ENCODE data around the gene ATG101.

ATG101 gene

DNA sequence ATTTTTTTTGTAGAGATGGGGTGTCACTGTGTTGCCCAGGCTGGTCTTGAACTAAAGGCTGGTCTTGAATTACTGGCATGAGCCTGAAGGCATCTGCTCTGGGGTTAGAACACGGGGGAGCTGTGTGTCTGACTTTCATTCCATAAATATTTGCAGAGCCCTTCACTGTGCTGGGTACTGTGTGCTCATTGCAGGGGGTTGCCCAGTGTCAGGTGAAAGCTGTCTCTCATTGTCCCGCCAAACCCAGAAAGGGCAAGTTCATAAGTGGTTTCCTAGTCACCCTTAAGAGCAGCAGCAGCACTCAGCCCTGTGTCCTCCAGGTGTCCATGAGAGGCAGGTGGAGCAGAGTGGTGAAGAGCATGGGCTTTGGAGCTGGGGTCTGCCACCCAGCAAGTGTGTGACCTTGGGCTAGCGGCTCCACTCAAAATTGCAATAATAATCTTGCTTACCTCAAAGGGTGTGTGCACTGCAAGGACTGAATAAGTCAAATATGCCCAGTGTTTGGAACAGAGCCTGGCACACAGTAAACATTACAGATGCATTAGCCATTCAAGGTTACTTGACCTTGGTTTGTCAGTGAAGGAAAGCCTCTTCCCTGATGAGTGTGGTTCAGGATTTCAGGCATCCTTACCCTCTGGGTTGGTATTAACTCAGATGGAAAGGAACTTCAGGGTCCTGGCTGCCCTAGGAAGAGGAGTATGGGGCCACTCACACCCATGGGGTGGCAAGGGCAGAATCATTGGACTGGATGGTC lies 5.4 kb downstream of the ATG101 start:
- no peak for DNase-seq

DNA sequence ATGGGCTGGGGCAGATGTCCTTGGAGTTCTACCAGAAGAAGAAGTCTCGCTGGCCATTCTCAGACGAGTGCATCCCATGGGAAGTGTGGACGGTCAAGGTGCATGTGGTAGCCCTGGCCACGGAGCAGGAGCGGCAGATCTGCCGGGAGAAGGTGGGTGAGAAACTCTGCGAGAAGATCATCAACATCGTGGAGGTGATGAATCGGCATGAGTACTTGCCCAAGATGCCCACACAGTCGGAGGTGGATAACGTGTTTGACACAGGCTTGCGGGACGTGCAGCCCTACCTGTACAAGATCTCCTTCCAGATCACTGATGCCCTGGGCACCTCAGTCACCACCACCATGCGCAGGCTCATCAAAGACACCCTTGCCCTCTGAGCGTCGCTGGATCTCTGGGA lies 7.0 kb downstream of the ATG101 start:
- no peak for DNase-seq

DNA sequence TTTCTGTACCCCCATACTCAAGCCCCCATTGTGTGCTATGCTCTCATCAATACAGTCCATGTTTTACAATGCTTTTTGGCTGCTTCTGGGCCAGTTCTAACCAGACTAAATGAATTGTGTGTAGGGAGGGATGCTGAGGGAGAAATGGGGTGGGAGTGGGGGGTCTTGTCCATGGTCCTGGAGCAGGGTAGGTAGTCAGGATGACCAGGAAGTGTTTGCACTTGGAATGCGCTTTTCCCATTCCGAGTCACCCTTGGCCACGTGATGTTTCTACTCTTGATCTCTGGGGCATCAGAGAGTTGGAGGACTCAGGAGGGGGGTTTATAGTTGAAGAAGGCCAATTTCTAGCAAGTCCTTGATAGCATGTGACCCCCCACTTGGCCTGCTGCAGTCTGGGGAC lies 8.5 kb downstream of the ATG101 start:
- no peak for DNase-seq

DNA sequence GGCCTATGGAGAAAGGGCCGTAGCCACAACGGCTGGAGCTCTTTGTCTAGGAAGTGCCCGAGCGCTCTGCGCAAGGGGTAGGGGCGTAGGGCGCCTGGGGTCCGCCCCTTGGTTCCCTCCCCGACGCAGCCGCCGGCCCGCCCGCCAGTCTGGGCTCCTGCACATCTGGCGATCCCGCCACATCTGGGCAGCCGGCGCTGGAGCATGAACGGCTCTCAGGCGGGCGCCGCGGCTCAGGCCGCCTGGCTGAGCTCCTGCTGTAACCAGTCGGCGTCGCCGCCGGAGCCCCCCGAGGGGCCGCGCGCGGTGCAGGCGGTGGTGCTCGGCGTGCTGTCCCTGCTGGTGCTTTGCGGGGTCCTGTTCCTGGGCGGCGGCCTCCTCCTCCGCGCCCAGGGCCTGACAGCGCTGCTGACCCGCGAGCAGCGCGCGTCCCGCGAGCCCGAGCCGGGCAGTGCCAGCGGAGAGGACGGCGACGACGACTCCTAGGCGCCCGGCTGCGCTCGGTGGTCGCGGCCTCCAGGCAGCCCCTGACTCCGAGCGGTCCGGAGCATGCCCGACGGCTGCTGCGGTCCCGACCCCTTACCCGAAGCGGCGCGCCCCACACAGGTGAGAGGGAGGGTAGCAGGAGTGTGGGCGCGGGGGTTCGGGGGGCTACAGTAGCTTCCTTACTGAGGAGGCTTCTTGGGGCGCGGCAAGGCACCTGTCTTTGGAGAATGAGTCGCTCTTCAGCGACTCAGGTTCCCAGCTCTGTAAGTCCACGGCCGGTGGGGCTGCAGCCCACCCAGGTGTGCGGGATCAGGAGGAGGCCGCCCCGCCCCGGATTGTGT lies 10.0 kb downstream of the ATG101 start, which contains the start of gene SMIM41:
Gene SMIM41 (plus strand): TSS at position 129 of the 827 bp plus-strand sequence. CDS start 76 bp downstream, at position 205.
- DNase-seq = no peak

DNA sequence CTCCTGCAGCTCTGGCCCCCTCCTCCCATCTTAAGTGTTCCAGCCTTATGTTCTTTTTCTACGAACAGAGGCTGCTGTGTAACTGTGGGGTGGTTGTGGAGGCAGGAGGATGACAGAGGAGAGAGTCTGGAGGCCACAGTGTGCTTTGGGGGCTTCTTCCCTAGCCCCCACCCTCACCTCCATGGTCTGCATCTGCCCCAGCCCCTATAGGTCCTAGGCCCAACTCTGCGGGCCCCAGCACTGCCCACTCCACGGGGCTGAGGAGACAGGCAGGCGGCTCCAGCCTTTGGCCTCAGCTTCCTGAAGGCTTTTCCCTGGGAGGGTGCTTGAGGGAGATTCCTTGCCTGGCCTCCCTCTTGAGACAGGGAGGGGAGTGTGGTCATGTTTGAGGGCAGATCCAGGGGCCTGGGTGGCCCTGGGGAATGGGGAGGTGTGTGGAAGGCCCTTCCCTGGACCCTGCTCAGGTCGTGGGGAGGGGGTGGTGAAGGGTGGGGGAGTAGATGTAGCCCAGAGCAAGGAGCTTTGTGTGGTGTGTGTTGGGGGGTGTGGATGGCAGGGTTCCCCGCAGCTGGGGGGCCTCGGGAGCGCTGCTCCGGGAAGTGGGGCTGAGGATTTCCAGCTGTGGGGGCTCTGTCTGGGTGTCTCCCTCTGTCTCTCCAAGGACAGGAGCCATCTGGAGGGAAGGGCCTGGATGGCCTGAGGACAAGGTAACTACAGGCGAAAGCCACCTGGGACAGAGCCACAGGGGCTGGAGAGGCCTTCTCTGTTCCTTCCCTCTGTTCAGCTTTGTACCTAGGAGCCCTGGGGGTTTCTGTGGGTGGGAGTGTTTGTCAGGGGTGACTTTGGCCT lies 10.8 kb downstream of the ATG101 start:
- DNase-seq = no peak

DNA sequence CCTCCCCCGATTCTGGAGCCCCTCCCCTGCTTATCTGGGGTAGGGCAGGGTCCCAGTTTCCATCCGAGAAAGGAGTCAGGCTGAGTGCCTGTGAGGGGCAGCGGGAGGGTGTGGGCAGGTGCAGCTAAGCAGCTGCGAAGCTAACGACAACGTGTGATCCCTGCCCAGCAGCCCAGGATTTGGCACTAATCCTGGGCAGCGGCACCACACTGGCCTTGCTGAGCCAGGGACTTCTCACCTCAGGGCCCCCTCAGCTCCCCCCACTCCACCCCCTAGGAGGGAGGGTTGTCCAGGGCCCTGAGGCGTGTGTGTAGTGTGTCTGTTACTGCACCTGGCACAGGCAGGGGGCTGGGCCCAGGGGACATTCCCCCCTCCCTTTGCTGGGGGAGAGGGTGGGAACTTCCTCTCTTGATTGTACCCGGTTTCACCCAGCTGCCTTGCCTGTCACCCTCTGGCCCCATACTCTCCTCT lies 11.5 kb downstream of the ATG101 start:
- DNase-seq = no peak

DNA sequence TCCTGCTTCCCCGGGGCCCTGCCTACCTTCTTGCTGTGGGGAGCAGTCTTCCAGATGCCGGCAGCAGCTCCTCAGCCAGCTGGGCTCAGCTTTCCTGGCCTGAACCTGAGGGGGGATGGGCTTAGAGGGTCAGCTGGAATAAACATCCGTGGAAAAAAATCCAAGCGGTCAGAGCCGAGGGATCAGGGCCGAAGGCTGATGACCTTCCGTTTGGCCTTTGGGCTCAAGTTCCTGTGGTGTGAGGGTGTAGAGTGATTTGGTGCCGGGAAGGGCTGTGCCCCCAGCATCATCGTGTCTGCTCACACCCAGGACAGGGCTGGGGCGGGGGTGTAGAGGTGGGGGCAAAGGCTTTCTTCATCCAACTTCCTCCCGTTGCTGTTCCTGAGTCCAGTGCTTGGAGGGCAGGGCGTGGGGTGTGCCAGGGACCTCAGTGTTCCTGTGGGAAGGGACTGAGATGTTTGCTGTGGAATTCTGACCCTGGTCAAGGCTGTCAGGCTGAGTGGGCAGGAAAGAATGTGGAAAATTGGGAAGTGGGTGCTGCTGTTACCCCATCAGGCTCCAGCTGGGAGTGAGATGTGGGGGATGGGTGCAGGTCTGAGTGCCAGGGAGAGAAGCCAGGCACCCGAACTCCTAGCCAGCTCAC lies 12.4 kb downstream of the ATG101 start:
- no peak for DNase-seq

DNA sequence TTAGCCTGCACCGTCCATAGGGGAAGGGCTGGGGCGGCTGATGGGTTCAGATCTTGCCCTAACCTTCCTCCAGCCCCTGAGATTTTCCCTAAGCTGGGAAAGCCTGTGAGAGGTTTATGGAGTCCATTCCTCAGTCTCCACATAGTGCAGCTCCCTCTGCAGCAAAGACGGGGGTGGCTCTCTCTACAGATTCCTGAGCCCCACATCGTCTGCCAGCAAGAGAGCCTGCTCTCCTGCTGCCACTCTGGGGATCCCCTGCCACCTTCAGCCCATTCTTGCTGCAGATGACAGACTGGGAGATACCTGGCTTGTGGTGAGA lies 12.8 kb downstream of the ATG101 start:
- peak in 4 of 58 donors; percentile 7 to 25 (median 14) for DNase-seq

DNA sequence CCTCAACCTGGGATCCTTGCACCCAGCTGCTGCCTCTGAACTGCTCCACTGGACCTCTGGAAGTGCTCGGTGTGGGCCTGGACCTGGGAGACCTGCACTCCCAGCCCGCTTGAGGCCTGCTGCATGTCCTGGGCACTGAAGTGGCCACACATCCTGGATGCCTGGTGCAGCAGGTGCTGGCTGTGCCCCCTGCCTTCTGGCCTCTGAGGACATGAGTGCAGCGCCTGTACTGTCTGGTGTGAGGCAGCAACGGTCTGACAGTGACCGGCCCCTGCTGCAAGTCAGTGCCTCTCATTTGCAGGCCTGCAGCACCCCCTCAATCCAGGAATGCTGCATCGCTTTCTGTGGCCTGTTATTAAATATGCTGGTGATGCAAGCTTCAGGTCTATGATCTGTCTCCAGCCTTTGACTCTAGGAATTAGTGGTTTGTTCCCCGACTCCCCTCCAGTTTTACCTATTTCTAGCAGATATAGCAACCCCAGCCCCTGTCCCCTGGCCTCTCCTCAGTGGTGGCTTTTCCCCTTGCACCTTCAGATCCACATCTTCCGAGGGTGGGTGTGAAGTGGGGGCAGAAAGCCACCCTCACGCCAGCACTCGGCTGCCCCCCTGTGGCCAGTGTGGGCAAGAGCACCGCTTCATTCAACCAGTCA lies 13.3 kb downstream of the ATG101 start:
- peak in 34 of 58 donors; percentile 14 to 63 (median 34) for DNase-seq

DNA sequence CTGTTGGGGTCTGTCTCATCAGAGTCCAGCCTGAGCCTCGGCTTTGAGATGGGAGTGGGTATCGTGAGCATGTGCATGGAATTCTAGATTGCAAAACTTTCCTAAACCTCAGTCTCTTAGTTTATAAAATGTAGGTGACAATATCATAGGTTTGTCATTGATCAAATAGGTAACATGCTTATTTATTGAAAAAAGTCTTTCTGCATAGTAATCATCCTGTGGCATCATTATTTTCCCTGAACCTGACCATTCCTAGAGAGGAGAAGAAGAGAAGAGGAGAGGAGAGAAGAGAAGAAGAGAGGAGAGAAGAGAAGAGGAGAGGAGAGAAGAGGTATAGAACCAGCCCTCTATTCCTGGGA lies 13.8 kb downstream of the ATG101 start:
- no peak for DNase-seq

DNA sequence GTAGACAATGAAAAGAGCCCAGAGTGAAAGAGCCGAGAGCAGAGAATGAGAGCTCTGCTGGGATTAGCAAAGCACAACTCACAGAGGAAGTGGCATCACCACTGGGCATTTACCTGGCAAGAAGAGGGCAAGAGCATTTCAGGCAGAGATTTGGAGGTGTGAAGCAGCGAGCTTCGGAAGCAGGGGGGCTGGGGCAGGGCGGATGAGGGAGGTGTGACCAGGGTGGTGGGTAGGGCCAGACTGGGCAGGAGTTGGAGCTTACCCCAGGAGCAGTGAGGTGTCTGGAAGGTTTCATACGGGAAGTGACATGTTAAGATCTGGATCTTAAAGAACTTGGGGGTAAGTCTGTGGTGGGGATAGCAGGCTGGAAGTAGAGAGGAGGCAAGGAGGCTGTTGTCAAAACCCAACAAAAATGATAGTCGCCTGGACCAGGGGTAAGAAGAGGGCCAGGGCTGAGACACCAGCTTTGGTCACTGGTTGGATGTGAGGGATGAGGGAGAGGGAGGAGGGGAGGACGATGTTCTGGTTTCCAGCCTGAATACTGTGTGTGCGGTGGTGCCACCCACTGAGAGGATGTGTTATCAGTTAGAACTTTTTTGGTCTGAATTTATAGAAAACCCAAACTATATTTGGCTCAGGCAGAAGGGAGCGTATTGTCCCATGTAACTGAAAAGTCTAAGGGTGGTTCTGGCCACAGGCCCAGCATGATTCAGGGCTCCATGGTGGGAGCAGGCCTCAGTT lies 14.9 kb downstream of the ATG101 start:
- peak in 2 of 58 donors; percentile 6 to 11 for DNase-seq

DNA sequence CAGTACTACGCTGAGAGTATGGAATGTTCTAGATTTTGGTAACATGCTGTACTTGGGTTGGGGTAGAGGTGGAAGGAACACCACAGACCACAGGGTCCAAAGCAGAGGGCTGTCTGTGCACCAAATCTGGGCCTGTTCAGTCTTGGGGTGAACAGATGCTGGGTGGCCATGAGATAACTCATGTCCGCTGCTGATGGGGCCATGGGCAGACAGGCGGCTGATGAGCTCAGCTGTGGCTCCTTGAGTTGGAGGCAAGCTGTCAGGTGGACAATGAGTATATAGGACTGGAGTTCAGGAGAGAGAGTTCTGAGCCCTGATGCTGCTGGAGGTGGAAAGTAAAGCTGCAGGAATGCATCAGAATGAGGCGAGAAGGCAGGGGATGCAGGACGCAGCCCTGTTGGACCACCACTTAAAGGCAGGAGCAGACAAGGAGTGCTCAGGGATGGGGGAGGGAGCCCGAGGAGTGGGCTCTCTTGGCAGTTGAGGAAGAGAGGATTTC lies 16.0 kb downstream of the ATG101 start:
- DNase-seq = no peak

DNA sequence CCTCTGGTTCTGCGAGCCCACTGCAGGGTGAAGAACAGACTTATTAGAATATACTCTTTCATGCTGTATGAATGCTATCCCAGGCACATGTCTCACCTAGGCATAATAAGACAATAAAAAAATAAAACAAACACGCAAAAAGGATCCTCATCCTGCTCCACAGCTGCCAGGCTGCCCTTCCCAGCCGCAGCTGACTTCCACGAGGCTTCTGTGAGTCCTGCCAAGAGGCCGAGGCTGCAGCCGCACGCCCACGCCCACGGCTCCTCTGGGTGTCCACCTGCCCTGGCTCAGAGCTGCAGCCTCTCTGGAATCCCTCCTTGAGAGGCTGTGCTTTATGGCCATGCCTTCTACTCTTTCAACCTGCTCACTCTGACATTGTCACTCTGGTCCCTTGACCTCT lies 16.6 kb downstream of the ATG101 start:
- DNase-seq = no peak

DNA sequence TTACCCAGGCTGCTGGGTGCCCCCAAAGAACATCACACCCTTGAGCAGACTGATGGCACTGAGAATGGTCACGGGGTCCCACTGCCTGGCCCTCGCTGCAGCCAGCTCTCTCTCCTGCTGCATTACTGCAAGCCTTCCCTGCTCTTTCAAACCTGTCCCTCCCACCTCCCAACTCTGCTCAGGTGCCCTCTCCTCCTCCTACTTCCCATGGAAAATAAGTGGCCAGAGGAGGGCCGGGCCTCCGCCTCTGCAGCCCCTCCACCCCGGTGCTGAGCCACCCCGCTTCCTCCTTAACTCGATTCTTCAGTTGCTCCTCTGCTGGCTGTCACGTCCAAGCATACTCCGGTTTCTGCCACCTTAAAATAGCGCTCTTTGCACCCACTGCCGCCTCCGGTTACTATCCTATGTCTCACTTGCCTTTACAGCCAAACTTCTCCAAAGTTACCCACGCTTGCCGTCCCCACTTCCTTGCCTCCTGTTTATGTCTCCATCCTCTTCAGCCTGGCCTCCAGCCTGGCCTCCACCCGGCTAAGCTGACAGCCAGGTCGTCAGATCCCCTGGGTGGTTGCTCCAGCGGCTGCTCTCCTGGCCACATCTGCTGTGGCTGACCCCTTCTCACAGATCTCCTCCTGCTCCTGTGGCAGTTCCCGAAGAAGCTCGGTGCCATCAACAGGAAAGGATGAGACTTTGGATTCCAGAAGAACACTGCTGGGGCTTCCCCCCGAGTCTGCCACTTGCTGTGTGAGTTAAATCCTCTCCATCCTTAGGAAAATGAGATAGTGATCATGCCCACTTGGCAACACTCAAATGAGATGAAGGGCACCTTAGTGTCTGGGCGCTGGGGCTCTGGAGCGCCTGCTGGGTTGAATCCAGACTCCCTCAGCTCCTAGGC lies 17.4 kb downstream of the ATG101 start:
- peak in 18 of 58 donors; percentile 14 to 64 (median 38) for DNase-seq

DNA sequence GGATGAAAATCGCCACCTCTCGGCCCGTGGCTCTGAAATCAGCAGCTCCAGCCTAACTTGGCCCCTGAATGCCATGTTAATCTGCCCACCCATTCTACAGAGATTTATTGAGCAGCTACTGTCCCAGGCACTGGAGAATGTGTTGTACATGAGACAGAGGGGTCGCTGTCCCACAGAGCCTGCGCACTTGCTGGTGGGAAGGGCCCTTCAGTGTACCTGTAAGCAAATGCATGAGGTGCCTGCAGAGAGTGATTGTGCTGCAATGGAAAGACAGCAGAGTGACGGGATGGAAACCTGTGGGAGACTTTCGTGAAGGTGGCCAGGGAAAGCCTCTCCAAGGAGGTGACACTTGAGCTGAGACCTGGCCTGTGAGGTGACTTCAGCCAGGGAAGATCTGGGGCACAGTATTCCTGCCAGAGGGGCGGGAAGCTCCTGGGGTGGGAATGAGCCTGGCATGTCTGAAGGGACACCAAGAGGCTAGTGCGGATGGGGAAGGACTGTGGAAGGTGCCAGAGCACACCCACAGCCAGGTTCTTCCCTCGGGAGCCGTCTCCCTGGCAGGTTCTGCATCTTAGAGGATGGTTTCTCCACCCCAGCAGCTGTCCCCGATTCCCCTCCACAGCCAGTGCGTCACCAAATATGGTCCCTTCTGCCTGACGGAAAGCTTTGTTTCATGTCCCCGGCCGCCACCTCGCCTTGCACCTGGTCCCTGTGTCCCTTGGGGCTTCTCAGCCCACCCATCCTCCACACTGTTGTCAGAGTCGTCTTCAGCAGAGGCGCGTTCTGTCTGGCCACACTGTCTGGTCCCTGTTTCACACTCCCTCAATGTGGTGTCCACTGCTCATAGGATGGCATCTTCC lies 18.4 kb downstream of the ATG101 start:
- DNase-seq = peak in 8 of 58 donors; percentile 16 to 40 (median 29)

DNA sequence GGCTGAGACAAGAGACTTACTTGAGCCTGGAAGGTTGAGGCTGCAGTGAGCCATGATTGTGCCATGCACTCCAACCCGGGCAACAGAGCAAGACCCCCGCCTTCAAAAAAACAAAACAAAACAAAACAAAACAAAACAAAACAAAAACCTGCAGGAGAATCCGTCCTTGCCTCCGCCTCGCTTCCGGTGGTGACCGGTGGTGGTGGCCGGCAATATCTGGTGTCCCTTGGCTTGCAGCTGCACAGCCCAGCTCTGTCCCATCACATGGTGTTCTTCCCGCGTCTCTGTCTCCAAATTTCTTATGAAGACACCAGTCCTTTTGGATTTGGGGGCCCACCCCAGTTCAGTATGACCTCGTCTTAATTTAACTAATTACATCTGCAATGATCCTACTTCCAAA lies 19.7 kb downstream of the ATG101 start:
- DNase-seq = no peak

DNA sequence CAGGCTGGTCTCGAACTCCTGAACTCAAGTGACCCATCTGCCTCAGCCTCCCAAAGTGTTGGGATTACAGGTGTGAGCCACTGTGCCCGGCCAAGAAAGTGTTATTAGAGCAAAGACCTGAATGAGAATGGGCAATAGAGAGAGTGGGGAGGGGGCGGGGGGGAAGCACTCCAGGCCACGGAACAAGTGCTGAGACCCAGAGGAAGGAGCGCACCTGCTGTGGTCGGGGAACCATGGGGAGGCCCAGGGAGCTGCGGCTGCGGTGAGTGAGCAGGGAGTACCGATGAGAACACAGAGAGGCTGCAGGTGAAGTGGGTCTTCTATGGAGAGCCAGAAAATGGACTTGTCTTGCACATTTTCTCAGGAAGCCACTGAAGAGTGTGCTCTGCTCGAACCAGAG lies 20.5 kb downstream of the ATG101 start:
- DNase-seq = no peak

DNA sequence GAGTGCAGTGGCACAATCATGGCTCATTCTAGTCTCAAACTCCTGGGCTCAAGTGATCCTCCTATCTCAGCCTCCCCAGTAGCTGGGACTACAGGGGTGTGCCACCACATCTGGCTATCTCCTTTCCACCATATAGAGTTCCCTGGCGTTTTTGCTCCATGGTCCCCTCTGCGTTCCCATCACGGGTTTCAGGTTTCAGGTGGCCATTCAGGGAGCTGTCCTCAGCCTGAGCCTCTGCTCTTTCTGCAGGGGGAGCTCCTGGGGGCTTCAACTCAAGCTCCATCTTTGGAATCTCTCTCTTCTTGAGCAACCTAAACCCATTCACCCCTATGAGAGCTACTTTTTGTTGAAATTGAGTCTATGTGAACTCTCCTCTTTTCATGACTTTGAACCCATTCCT lies 21.3 kb downstream of the ATG101 start:
- no peak for DNase-seq
